MM.1S (cell line): ENCODE measurements around the gene DLG4.
A peak's percentile ranks its signal among the peaks of the same experiment; 100 is the strongest.

Source experiments
- DNase-seq: peaks from one replicate; pipeline ENCODE4 v3.0.0-alpha.2; 2015
- H2AFZ ChIP-seq: fragments of 300-600 bp; sonication (generic); 2 replicates; pipeline ENCODE4 v1.6.0; 2016; ENCODE audit warnings: antibody characterized with exemption, low read length
- H3F3A ChIP-seq: fragments of 300-600 bp; sonication (generic); 2 replicates; pipeline ENCODE4 v1.6.1; 2016; ENCODE audit warnings: mild to moderate bottlenecking, antibody characterized with exemption, low read length, moderate library complexity, mixed read lengths; ENCODE audit not compliant: insufficient read depth
- H3K27ac ChIP-seq: fragments of 300-600 bp; sonication (generic); 2 replicates; pipeline ENCODE4 v1.5.1; 2016; ENCODE audit warnings: mild to moderate bottlenecking, low read length
- H3K27me3 ChIP-seq: fragments of 300-600 bp; sonication (generic); replicated peaks from 2 replicates; pipeline ENCODE4 v1.6.0; 2016; ENCODE audit warnings: low read length; ENCODE audit not compliant: insufficient read depth
- H3K36me3 ChIP-seq: fragments of 300-600 bp; sonication (generic); replicated peaks from 2 replicates; pipeline ENCODE4 v1.6.1; 2016; ENCODE audit warnings: mild to moderate bottlenecking, low read length, mixed read lengths; ENCODE audit not compliant: insufficient read depth
- H3K4me1 ChIP-seq: fragments of 300-600 bp; sonication (generic); 2 replicates; pipeline ENCODE4 v1.6.1; 2016; ENCODE audit warnings: low read length, mixed read lengths
- H3K4me2 ChIP-seq: fragments of 300-600 bp; sonication (generic); 2 replicates; pipeline ENCODE4 v1.6.0; 2016; ENCODE audit warnings: low read depth, low read length
- H3K4me3 ChIP-seq: fragments of 300-600 bp; sonication (generic); 2 replicates; pipeline ENCODE4 v1.5.1; 2016; ENCODE audit warnings: low read length, mixed read lengths
- H3K79me2 ChIP-seq: fragments of 300-600 bp; sonication (generic); 2 replicates; pipeline ENCODE4 v1.6.1; 2016; ENCODE audit warnings: mixed run types, low read length, mixed read lengths
- H3K9ac ChIP-seq: fragments of 300-600 bp; sonication (generic); 2 replicates; pipeline ENCODE4 v1.6.1; 2016; ENCODE audit warnings: low read length, mixed read lengths
- H3K9me2 ChIP-seq: fragments of 300-600 bp; sonication (generic); replicated peaks from 2 replicates; pipeline ENCODE4 v1.6.1; 2016; ENCODE audit warnings: mild to moderate bottlenecking, low read length, mixed read lengths; ENCODE audit not compliant: insufficient read depth
- H3K9me3 ChIP-seq: fragments of 300-600 bp; sonication (generic); replicated peaks from 2 replicates; pipeline ENCODE4 v1.6.1; 2016; ENCODE audit warnings: mild to moderate bottlenecking, low read length, mixed read lengths; ENCODE audit not compliant: insufficient read depth
- H4K20me1 ChIP-seq: fragments of 300-600 bp; sonication (generic); 2 replicates; pipeline ENCODE4 v1.6.1; 2016; ENCODE audit warnings: mild to moderate bottlenecking, low read length, moderate library complexity, mixed read lengths; ENCODE audit not compliant: insufficient read depth
- CTCF ChIP-seq: fragments of 300-600 bp; sonication (generic); IDR thresholded peaks from 2 replicates; pipeline ENCODE4 v1.5.1; 2016; ENCODE audit warnings: antibody characterized with exemption, low read length, mixed read lengths
- EZH2 ChIP-seq: fragments of 300-600 bp; sonication (generic); optimal IDR thresholded peaks from 2 replicates; pipeline ENCODE3; 2017; ENCODE audit warnings: low read depth, mild to moderate bottlenecking, antibody characterized with exemption, low read length, mixed read lengths
- EZH2phosphoT487 ChIP-seq: fragments of 300-600 bp; sonication (generic); IDR thresholded peaks from 2 replicates; pipeline ENCODE4 v1.6.1; 2018; ENCODE audit warnings: antibody characterized with exemption, low read length

The DLG4 gene

GRCh38 chr17:7222093-7222971, 2.7 kb upstream of the DLG4 start:
- H2AFZ ChIP-seq: no peak overlapping the region
- H3K9me3 ChIP-seq: no peaks in the 10 kb centered on the region
- H3K4me2 ChIP-seq: no peak overlapping the region
- H3K36me3 ChIP-seq: 0 out of 2 replicates have a peak, but pooled peaks cover 6% of the 10 kb centered on the region
- no peak overlapping the region for H3K4me3 ChIP-seq
- H3F3A ChIP-seq: no peaks in the 10 kb centered on the region
- no peaks in the 10 kb centered on the region for H4K20me1 ChIP-seq
- H3K9me2 ChIP-seq: no peaks in the 10 kb centered on the region
- peaks cover 12% of the 10 kb centered on the region for H3K4me1 ChIP-seq
- no peak overlapping the region for H3K9ac ChIP-seq
- no peak overlapping the region for H3K27ac ChIP-seq
- H3K27me3 ChIP-seq: no peaks in the 10 kb centered on the region
- DNase-seq: no peak
- no peak for TF ChIP-seq CTCF
- no peak for TF ChIP-seq EZH2phosphoT487
- no peak for TF ChIP-seq EZH2
- peaks cover 35% of the 10 kb centered on the region for H3K79me2 ChIP-seq

- Histone ChIP-seq H3K79me2 (peaks cover 35% of the 10 kb centered on the region), H3K27me3 (peaks cover 6% of the 10 kb centered on the region), H3K4me3 (no peak overlapping the region; the same call in 1 of the 2 replicates), H3K9me3 (no peaks in the 10 kb centered on the region), H3K27ac (no peak overlapping the region), H3K4me2 (peak overlapping the region; percentile 72; the same call in 1 of the 2 replicates), H3K9me2 (no peaks in the 10 kb centered on the region), H3K36me3 (0 out of 2 replicates have a peak, but pooled peaks cover 6% of the 10 kb centered on the region), H2AFZ (no peak overlapping the region), H3K9ac (no peak overlapping the region), H3F3A (no peaks in the 10 kb centered on the region), H3K4me1 (peaks cover 12% of the 10 kb centered on the region), H4K20me1 (no peaks in the 10 kb centered on the region)
- DNase-seq: no peak
- TF ChIP-seq CTCF (no peak), EZH2 (no peak), EZH2phosphoT487 (no peak)
These were observed 1.8 kb upstream of the DLG4 start for GRCh38 chr17:7221278-7222092.

GRCh38 chr17:7220593-7221277, 1.1 kb upstream of the DLG4 start:
- Histone ChIP-seq H4K20me1 (no peaks in the 10 kb centered on the region), H3K4me3 (peak overlapping the region; percentile 87), H3K4me2 (peak overlapping the region; percentile 72), H3K9me3 (no peaks in the 10 kb centered on the region), H3K27me3 (peaks cover 13% of the 10 kb centered on the region), H3K36me3 (0 out of 2 replicates have a peak, but pooled peaks cover 6% of the 10 kb centered on the region), H3K27ac (peak overlapping the region; percentile 35; the same call in 1 of the 2 replicates), H3K4me1 (peaks cover 12% of the 10 kb centered on the region), H3K79me2 (peaks cover 35% of the 10 kb centered on the region), H2AFZ (no peak overlapping the region), H3K9ac (peak overlapping the region; percentile 75), H3F3A (no peaks in the 10 kb centered on the region), H3K9me2 (no peaks in the 10 kb centered on the region)
- no peak for TF ChIP-seq EZH2
- TF ChIP-seq CTCF: peak; percentile 79
- DNase-seq: peak; percentile 79
